Astrocyte (in vitro differentiated cells and primary cell): Measurements from ENCODE around the gene RPL13. TPM values are rescaled to one million over a fixed set of nuclear protein-coding genes. Genes with fewer than 3 reads are reported as not detected.

Source experiments
- DNase-seq: peaks from one replicate; pipeline ENCODE4 v3.0.0-alpha.2; 2010; ENCODE audit warnings: low read depth
- FAIRE-seq: peaks from 2 replicates; lab custom pipeline; 2011; peaks lifted over from hg19 to GRCh38; lab: Jason Lieb, UNC
- H2AFZ ChIP-seq: 2 replicates; pipeline ENCODE4 v1.6.0; 2012; ENCODE audit warnings: low read depth, low read length, inconsistent platforms
- H3K27ac ChIP-seq: 2 replicates; pipeline ENCODE4 v1.5.1; 2011; ENCODE audit warnings: low read depth, low read length, inconsistent platforms
- H3K27me3 ChIP-seq: 2 replicates; pipeline ENCODE4 v1.6.0; 2011; ENCODE audit warnings: low read length, inconsistent platforms; ENCODE audit not compliant: insufficient read depth
- H3K36me3 ChIP-seq: 2 replicates; pipeline ENCODE4 v1.5.1; 2011; ENCODE audit warnings: low read length, inconsistent platforms; ENCODE audit not compliant: insufficient read depth
- H3K4me1 ChIP-seq: 2 replicates; pipeline ENCODE4 v1.5.1; 2011; ENCODE audit warnings: low read length, inconsistent platforms; ENCODE audit not compliant: insufficient read depth
- H3K4me2 ChIP-seq: 2 replicates; pipeline ENCODE4 v1.6.0; 2012; ENCODE audit warnings: low read length, inconsistent platforms
- H3K4me3 ChIP-seq: 2 replicates; pipeline ENCODE4 v1.5.1; 2011; ENCODE audit warnings: low read depth, mild to moderate bottlenecking, low read length, inconsistent platforms; ENCODE audit not compliant: insufficient read depth
- H3K79me2 ChIP-seq: 2 replicates; pipeline ENCODE4 v1.6.0; 2012; ENCODE audit warnings: mild to moderate bottlenecking, low read length, inconsistent platforms; ENCODE audit not compliant: insufficient read depth
- H3K9ac ChIP-seq: 2 replicates; pipeline ENCODE4 v1.6.0; 2012; ENCODE audit warnings: mild to moderate bottlenecking, low read length, inconsistent platforms
- H3K9me3 ChIP-seq: 2 replicates; pipeline ENCODE4 v1.5.1; 2012; ENCODE audit warnings: low read depth, mild to moderate bottlenecking, low read length, inconsistent platforms; ENCODE audit not compliant: insufficient read depth
- H4K20me1 ChIP-seq: 2 replicates; pipeline ENCODE4 v1.6.0; 2012; ENCODE audit warnings: low read length, inconsistent platforms; ENCODE audit not compliant: insufficient read depth
- H3K27ac Mint-ChIP-seq: one replicate; pipeline ENCODE4 v1.8.0; 2021; ENCODE audit warnings: mild to moderate bottlenecking, mixed read lengths; ENCODE audit not compliant: unreplicated experiment
- H3K27me3 Mint-ChIP-seq: one replicate; pipeline ENCODE4 v1.8.0; 2021; ENCODE audit warnings: low read depth, mixed read lengths; ENCODE audit not compliant: unreplicated experiment
- H3K36me3 Mint-ChIP-seq: one replicate; pipeline ENCODE4 v1.8.0; 2021; ENCODE audit warnings: low read depth, mixed read lengths; ENCODE audit not compliant: unreplicated experiment
- H3K4me1 Mint-ChIP-seq: one replicate; pipeline ENCODE4 v1.8.0; 2021; ENCODE audit warnings: low read depth, mixed read lengths; ENCODE audit not compliant: unreplicated experiment
- H3K4me3 Mint-ChIP-seq: one replicate; pipeline ENCODE4 v1.8.0; 2021; ENCODE audit warnings: mild to moderate bottlenecking, moderate library complexity, mixed read lengths; ENCODE audit not compliant: unreplicated experiment
- H3K9me3 Mint-ChIP-seq: one replicate; pipeline ENCODE4 v1.8.0; 2021; ENCODE audit warnings: mild to moderate bottlenecking, mixed read lengths; ENCODE audit not compliant: unreplicated experiment
- EZH2 ChIP-seq: IDR thresholded peaks from 2 replicates; pipeline ENCODE4 v1.6.1; 2012; ENCODE audit warnings: mild to moderate bottlenecking, low read length, inconsistent platforms; ENCODE audit not compliant: insufficient read depth
- total RNA-seq: library from RNA; stranded (reverse); gene quantifications from 2 replicates; pipeline ENCODE4 v1.2.1, GENCODE V29; 2021
- TF ChIP-seq, protein P1 (sequence below): IDR thresholded peaks from 2 replicates; pipeline ENCODE4 v1.5.1; 2011; ENCODE audit warnings: low read depth, mild to moderate bottlenecking, inconsistent platforms, low read length, moderate library complexity; ENCODE audit not compliant: insufficient read depth

Gene RPL13
- total RNA-seq, 1 donor from 2014 or later: 1,239 TPM

DNA sequence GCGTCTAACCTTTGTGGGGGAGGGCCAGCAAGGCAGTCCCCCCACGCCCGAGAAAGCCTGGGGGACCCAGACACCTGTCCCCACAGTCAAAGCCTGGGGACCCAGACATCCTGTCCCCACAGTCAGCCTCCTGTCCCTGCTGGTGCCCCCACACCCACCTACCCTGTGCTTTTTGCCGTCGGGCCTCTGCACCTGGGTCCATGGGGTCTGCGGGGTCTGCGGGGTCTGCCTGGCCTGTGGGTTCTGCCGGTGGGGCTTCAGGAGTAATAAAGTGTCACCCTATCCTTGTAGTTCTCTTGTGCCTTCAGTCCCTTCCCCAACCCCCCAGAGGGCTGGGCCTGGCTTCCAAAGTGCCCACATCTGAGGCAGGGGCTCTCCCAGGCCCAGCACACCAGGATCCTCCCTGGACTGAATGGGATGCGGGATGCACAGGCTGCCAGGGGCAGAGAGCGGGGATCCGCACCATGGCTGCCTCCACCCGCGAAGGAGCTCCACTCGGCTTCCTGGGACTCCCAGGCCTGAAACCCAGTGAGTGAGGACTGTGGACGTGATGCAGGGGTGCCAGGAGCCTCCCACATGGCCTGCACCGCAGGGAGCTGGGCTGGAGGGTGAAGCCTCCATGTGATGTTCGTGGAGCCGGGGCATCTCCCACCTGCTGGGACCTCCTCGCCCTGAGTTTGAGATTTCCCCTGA is 36.6 kb downstream of the RPL13 start:
- Histone ChIP-seq H3K9ac (no peak overlapping the region), H3K79me2 (no peaks in the 10 kb centered on the region), H2AFZ (no peak overlapping the region), H3K27me3 (no peaks in the 10 kb centered on the region), H3K4me3 (no peak overlapping the region), H3K27ac (no peak overlapping the region), H3K4me1 (peaks cover 5% of the 10 kb centered on the region), H3K36me3 (no peaks in the 10 kb centered on the region), H4K20me1 (no peaks in the 10 kb centered on the region), H3K9me3 (no peaks in the 10 kb centered on the region), H3K4me2 (no peak overlapping the region)
- no peak for FAIRE-seq
- no peak for DNase-seq
- TF ChIP-seq, protein P1, sequence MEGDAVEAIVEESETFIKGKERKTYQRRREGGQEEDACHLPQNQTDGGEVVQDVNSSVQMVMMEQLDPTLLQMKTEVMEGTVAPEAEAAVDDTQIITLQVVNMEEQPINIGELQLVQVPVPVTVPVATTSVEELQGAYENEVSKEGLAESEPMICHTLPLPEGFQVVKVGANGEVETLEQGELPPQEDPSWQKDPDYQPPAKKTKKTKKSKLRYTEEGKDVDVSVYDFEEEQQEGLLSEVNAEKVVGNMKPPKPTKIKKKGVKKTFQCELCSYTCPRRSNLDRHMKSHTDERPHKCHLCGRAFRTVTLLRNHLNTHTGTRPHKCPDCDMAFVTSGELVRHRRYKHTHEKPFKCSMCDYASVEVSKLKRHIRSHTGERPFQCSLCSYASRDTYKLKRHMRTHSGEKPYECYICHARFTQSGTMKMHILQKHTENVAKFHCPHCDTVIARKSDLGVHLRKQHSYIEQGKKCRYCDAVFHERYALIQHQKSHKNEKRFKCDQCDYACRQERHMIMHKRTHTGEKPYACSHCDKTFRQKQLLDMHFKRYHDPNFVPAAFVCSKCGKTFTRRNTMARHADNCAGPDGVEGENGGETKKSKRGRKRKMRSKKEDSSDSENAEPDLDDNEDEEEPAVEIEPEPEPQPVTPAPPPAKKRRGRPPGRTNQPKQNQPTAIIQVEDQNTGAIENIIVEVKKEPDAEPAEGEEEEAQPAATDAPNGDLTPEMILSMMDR: no peak
- no peak for TF ChIP-seq EZH2
- H3K27ac Mint-ChIP-seq: no peak overlapping the region
- H3K36me3 Mint-ChIP-seq: no peaks in the 10 kb centered on the region
- H3K9me3 Mint-ChIP-seq: no peaks in the 10 kb centered on the region
- no peaks in the 10 kb centered on the region for H3K27me3 Mint-ChIP-seq
- peaks cover 5% of the 10 kb centered on the region for H3K4me1 Mint-ChIP-seq
- no peak overlapping the region for H3K4me3 Mint-ChIP-seq

DNA sequence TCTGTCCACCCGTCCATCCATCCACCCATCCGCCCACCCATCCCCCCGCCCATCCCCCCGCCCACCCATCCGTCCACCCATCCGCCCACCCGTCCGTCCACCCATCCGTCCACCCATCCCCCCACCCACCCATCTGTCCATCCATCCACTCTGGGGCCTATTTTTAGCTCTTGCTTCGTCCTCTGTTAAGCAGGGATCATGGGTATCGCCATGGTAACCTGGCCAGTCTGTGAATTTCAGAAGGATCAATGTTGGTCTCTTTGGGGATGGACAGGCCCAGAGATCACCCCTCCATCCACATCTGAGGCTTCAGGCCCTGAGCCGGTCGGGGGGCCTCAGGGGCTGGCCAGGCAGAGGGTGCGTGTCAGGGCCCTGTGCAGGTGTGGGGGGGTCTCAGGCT is 37.7 kb downstream of the RPL13 start:
- Histone ChIP-seq H4K20me1 (no peaks in the 10 kb centered on the region), H3K9me3 (no peaks in the 10 kb centered on the region), H3K4me2 (no peak overlapping the region), H3K4me3 (no peak overlapping the region), H3K9ac (no peak overlapping the region), H3K79me2 (no peaks in the 10 kb centered on the region), H3K27me3 (no peaks in the 10 kb centered on the region), H3K27ac (no peak overlapping the region), H3K36me3 (no peaks in the 10 kb centered on the region), H2AFZ (no peak overlapping the region), H3K4me1 (peaks cover 13% of the 10 kb centered on the region)
- H3K27me3 Mint-ChIP-seq: no peaks in the 10 kb centered on the region
- no peak for TF ChIP-seq EZH2
- TF ChIP-seq, protein P1: no peak
- no peak overlapping the region for H3K27ac Mint-ChIP-seq
- peaks cover 10% of the 10 kb centered on the region for H3K4me1 Mint-ChIP-seq
- H3K9me3 Mint-ChIP-seq: no peaks in the 10 kb centered on the region
- H3K4me3 Mint-ChIP-seq: no peak overlapping the region
- no peaks in the 10 kb centered on the region for H3K36me3 Mint-ChIP-seq
- FAIRE-seq (no peak), DNase-seq (no peak)

GRCh38 chr16:89599451-89599858 is 39.0 kb downstream of the RPL13 start:
- Histone ChIP-seq H3K4me3 (no peak overlapping the region), H3K9ac (no peak overlapping the region), H3K9me3 (no peaks in the 10 kb centered on the region), H2AFZ (no peak overlapping the region), H3K27me3 (no peaks in the 10 kb centered on the region), H4K20me1 (no peaks in the 10 kb centered on the region), H3K79me2 (no peaks in the 10 kb centered on the region), H3K4me2 (no peak overlapping the region), H3K27ac (no peak overlapping the region), H3K4me1 (peaks cover 13% of the 10 kb centered on the region), H3K36me3 (no peaks in the 10 kb centered on the region)
- no peak for DNase-seq
- H3K4me3 Mint-ChIP-seq: no peak overlapping the region
- no peak for FAIRE-seq
- H3K4me1 Mint-ChIP-seq: peaks cover 10% of the 10 kb centered on the region
- no peaks in the 10 kb centered on the region for H3K27me3 Mint-ChIP-seq
- TF ChIP-seq, protein P1: no peak
- no peak for TF ChIP-seq EZH2
- no peaks in the 10 kb centered on the region for H3K36me3 Mint-ChIP-seq
- no peaks in the 10 kb centered on the region for H3K9me3 Mint-ChIP-seq
- H3K27ac Mint-ChIP-seq: no peak overlapping the region
